GM21723 (cell line): Measurements from ENCODE around the gene MAP3K4.
A peak's percentile ranks its signal among the peaks of the same experiment; 100 is the strongest.

Source experiments
- ATAC-seq: cut with Tn5 transposase; IDR thresholded peaks from one replicate; pipeline ENCODE4 v1.9.1; 2021; ENCODE audit warnings: mild to moderate bottlenecking, moderate library complexity; ENCODE audit not compliant: unreplicated experiment

MAP3K4 gene

DNA sequence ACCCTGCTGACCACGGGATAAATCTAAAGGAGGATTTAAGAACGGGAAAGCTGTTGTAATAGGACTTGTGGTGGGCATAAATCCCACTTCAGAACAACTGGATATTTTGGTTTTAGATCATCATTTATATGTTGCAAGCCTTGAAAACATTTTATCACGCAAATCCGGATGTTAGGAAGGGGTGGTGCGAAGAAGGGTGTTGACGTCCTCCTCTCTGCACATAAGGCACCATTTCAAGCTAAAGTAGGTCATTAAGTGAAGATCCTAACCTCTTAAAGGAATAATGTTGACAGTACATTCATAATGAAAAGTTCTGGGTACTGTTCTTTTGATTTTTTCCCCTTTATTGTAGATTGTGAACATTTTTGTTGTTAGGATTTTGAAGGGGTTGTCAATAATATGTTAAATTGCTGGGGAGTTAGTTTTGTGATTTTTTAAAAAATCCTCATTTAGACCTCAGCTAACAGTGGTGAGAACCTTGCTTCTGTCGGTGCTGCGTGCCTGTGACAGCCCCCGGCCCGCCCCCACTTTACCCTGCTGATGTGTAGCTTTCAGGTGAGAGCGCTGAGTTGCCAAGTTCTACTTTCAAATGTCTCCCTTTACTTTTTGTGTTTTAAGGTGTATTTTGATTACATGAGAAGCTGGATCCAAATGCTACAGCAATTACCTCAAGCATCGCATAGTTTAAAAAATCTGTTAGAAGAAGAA, 88.8 kb downstream of the MAP3K4 start:
- ATAC-seq = no peak

DNA sequence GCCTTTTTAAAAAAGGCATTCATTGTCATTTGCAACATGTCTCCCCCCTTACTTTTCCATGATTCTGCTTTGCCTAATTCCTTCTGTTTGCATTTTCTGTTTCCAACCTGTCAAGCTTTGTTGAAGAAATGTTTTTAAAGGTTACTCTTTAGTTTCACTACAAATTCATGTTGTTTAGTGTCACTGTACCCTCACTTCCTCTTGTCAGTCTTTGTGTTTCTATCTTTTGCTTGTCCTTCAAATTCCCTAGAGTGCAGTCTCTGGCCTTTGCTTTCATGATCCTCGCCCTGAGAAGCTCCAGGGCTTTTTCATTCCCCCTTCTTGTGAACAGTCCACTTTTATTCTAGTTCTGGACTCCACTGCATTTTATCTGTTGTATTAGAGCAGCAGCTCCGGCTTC, 90.6 kb downstream of the MAP3K4 start:
- ATAC-seq = peak; percentile 45

DNA sequence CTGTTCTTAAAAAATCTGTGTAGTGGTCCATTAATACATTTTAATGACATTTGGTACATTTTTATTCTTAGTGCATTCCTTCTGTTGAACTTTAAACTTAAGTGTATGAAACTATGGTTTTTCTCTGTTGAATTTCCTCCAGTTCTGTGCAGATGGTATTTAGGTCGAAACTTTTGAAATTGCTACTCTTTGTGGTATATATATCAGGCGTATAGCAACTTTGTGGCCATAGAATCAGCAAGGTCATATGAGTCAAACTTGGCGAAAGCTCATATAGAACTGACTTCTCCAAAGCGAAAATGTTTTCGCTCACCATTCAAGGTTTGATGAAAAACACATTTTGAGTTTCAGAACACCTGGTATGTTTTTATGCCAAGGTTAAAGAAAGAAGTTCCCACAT, 93.7 kb downstream of the MAP3K4 start:
- ATAC-seq = peak; percentile 82

DNA sequence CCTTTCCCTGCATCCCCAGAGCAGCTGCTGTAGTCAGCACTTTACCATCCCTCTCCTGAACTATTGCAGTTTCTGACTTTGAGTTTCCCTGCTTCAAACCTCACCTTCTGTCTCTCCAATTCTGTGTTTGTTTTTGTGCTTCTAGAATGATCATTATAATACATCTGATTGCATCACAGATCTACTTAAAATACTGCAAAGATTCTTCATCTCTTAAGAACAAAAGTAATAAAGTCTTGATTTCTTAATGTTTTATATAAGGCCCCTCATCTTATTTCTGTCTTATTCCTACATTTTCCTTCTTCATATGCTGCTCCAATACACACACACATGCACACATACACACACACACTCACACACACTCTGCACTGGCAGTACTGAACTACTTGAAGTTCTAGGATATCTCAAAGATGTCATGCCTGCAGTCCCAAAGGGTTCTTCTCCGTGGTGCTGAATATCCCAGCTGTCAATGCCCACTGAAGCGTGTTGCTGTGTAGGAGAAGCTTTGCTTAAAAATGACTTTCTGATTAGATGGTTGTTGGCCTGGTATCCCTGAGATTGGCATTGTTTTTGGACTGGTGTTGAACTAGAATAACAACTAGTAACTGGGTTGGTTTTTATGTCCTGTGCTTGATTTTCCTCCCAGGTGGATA, 97.2 kb downstream of the MAP3K4 start:
- no peak for ATAC-seq

DNA sequence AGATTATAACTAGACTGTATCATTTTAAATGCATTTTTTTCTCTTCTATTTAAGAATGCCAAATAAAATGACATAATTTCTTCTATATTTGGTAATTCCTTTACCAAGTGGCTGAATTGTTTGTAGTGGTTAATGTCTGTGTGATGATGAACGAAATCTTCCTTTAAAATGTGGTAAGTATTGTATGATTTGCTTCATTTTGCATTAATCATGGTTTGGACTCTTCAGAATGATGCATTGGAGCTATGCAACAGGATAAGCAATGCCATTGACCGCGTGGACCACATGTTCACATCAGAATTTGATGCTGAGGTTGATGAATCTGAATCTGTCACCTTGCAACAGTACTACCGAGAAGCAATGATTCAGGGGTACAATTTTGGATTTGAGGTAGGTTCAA, 99.6 kb downstream of the MAP3K4 start:
- ATAC-seq = no peak

DNA sequence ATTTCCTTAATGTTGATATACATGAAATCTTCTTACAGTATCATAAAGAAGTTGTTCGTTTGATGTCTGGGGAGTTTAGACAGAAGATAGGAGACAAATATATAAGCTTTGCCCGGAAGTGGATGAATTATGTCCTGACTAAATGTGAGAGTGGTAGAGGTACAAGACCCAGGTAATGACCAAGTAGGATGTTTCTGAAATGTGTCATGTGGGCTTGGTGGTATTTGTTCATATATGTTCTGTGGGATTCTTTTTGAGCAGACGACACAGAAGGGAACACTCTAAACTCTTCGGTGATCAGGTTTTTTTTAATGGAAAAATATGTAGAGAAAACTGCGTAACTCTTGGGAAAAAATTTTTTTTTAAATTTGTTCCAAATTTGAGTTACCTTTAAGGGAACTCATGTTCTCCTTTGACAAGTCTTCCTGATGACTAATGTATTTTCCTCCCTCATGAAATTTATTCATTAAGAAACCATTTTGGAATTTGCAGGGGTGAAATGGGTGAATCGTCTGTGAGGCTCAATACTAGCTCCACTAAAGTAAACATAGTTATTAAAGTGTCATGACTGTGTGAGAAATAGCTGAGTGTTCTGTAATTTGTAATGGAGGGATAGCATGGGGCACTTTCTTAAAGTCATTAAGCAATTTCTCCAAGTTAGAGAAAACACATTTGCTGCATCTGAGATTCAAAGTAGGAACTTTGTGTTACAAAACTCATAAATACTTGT, 100.6 kb downstream of the MAP3K4 start:
- ATAC-seq = no peak

DNA sequence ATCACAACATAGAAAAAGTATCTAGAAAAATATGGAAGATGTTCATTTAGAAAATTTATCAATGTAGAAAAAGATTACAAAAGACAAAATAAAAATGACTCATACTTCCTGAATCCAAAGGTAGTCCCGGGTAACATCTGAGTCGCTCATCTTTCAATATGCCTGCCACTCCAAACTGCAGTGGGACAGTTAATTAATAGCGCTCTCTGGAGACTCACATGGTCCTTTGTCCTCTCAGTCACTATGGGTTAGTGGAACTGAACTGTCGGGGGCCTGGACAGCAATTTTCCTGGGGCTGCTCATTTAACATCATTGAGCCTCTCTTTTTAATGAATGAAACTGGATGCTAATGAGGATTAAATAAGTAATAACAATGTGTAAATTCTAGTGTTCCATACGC, 103.4 kb downstream of the MAP3K4 start:
- no peak for ATAC-seq

DNA sequence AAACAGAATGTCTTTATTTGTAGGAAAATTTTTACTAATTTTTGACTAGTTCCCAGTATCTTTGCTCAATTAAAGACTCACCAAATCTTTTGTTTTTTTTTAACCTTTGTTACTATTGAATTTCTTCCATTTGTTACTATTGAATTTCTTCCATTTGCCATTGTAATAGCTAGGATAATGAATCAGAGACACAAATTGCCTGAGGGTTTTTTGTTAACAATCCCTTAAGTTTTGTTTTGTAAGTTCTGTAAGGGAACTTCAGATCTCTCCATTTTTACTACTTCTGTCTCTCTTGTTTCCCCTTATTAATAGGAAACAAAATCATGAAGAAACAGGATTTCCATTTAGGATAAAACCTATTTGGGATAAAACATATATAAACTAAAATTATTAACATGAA, 104.3 kb downstream of the MAP3K4 start:
- no peak for ATAC-seq

DNA sequence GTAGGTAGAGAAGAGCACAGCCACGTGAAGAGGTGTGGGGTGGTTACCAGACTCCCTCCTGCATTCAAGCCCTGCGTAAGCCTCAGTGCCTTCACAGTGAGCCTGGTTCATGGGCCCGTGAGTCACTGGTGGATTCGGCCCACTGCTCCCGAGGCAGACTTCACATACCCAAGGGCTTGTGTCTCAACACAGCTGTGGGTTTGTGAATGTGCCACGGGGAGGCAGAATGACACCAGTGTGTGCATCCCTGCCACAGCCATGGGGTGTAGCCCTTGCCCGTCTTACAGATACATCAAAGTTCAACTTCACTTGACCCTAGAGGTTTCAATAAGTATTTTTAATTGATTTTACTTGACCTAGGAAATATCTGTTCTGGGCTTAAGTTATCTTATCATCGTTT, 108.5 kb downstream of the MAP3K4 start:
- no peak for ATAC-seq

DNA sequence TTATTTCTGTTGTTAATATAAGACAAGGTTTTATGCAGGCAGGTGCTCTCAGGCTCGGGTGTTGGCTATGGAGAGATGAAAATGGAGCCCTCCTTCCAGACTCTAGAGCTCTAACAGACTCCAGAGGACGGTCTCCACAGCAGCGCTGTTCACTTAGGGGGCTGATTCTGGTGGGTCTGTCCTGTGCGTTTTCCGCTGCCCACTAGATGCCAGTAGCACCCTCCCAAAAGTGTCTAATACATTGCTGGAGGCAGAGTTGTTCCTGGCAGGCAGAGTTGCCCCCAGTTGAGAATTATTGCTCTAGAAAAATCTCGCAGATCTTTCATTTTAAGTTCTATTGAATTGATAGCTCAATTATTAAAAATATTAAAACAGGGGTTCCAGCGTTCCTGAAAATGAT, 109.9 kb downstream of the MAP3K4 start:
- ATAC-seq = no peak

DNA sequence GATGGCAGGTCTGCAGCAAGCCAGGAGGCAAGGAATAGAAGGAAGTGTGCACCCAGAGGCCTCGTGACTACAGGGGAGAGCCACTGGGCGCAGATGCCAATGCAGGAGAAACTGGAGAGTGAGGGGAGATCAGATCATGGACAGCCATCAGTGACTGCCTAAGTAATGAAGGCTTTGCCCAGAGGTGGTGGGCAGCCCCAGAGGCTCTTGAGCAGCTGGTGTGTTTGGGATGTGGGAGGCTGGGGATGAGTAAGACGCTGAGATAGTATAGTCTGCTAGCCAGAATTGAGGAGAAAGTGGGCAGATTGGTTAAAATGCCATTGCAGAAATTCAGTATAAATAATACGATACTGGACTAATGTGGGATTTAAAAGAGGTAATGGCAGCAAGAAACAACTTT, 111.9 kb downstream of the MAP3K4 start:
- no peak for ATAC-seq

DNA sequence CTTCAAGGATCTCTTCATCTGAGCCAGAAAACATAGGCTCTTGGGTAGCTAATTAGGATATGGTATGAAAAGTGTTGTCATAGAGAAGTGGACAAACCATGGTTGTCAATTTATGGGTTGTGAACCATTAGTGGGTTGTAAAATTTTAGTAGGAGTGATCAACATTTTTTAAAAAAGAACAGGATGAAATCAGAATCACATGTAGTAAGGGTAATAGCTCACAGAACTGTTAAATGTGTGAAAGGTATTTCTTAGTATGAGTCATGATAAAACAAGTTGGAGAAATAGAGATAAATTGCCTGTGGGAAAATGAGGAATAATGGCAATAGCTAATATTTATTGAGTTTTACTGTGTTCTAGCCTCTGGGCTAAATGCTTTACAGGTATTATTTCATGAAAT, 113.4 kb downstream of the MAP3K4 start:
- no peak for ATAC-seq

DNA sequence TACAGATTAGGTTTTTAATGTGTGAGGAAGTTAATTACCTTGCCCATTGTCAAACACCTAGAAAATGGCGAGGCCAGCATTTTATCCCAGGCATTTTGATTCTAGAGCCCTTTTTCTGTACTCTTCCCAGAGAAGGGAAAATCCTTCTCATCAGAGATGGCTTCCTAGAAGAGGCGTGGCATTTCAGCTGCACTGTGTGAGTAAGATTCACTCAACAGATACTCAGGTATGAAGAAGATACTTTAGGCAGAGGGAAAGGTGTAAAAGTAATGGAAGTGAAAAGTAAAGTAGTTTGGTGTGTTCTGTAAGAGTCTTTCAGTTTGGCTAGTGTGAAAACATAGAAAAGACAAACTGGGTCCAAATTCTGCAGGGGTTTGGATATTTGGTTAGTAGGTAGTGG, 113.8 kb downstream of the MAP3K4 start:
- ATAC-seq = no peak

DNA sequence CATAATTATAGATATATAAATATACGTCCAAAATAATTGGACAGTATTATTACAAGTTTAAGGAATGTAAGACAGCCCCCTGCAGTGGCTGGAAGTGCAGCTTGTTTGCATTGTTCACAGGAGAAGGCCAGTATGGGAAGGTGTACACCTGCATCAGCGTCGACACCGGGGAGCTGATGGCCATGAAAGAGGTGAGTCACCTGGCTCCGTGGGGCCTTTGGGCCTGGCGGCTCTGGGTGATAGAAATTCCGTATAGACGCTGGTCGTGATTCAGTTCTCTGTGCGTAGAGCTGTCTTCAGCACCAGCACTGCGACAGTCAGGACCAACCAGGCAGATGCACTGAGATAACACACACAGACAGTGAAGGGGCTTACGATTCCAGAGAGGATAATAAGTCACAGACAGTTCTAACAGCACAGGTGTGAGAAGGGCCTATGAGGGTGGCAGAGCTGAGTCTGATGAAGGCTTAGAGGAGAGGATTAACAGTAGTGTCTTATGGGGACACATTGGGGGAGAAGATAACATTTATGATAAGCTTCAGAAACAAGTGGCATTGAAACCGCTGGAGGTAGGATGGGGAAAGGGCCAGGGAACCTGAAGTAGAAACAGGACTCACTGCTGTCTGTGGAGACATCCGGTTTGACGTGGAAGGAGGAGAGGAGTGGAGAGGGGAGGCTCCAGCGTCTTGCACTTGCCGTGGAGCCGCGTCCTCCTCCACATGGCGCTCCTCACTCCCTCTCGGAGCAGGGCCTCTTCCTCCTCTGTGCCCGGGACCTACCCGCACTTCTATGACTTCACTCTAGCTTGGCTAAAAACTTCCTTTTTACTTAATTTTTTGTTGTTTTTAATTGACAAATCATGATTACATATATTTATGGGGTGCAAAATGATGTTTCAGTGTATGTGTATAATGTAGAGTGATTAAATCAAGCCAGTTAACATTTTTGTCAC, 116.5 kb downstream of the MAP3K4 start:
- ATAC-seq = no peak

DNA sequence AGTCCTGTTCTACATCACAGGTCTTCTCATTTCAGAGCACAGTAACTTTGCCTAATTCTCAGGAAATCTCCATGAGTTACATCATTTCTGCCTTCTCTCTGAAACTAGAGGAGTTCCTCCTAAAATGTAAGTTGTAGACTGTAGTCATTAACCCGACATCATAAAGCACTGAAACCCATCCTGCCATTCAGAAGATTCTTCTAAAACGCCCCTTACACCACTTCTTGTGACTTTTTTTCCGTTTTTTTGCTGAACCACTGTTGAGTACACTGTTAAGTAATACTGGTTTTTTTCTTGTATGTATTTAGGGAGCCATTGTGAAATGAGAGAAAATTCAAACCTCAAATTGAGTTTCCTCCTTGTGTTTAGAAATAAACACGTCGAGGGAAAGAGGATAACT, 117.3 kb downstream of the MAP3K4 start:
- no peak for ATAC-seq

DNA sequence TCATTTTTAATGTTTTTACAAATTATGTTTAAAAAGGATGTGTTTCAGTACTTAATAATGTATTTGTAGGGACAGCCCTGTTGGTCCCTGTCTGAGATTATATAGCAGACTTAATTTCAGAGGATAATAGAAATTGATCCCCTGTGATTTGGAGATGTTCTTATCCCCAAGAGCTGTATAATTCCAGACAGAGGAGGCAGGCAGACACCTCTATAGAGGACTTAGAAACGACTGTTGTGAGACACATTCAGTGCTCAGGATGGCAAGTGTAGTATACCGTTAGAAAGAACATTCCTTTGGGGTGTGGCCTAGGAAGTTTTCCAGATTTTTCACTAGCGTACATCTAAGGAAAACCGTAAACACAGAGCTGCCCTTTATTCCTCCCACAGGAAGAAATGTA, 117.8 kb downstream of the MAP3K4 start:
- no peak for ATAC-seq

DNA sequence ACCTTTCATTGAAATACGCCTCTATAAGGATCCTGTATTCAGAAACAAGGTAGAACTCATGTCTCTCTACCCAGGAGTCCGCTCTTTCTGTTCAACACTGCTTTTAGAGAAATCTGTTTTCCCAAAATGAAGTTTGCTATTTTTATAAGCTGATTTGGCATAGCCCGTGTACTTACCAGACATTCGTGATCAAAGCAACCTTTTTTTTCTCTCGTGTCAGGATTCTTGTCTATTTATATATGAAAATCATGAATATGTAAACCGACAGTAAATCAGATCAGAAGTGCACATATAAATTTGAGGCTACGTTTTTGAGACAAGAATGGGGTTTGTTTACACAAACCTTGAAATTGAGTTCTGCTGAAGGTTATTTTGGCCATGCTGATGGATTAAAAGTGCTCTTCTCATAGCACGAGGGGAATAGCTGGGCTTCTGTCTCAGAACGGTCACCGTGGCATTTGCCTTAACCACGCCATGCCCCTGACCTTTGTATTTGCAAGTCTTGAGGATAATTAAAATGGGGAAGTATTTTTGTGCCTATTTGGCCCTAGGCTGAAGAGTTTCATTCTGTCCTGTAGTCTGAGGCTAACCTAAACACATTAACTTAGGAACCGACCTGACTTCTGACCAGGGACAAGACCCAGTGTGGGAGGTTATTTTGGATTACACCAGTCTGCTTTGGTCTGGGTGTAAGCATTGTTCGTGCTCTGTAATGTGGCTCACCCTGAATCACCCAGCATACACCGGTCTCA, 118.6 kb downstream of the MAP3K4 start:
- no peak for ATAC-seq

DNA sequence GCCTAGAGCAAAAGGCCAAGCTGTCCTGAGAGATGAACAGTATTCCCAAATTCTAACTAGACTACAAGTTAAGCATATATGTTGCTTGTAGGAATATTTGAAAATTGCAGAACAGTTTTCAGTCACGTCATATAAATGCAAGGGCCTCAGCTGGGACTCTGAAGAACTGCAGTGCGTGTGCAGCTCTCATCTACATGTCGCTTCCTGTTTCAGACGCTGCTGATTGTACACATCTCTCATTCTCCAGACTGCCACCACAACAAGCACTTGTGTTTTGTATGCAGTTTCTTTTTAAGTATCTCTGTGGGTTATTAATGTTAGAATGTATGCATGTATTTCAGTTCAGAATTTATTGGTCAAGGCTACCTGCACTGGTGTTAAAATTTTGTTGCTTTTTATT, 119.7 kb downstream of the MAP3K4 start:
- ATAC-seq = no peak

DNA sequence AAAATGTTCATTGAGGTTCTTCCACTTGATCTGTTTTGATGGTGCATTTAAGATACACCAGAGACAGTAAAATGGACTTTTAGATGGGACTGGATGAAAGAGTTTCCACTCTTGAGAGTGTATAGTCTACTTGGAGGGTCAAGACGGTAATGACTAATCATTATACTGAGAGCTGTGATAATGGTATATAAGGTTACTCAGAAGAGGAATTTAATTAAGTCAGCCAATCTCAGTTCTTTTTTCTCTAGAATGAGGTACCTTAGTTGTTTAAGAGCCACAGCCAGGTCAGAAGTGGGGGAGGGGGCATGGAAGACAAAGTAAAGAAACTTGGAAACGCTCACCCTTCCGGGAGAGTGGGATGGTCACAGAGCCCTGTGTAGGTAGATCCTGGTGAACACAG, 123.9 kb downstream of the MAP3K4 start:
- no peak for ATAC-seq

DNA sequence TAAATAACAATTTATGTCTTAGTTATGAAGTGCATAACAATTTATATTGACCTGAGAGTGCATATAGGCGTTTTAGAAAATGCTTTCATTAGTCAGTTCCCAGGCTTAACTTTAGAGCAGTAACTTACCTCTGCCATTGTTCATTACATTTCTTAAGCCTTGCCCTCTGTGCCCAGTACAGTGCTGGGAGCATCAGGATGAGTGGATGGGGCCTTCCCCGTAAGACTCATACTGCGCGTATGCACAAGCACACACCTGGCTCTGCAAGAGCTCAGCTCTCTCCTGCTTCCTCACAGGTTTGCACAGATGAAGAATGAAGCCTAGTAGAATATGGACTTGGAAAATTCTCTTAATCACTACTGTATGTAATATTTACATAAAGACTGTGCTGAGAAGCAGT, 125.0 kb downstream of the MAP3K4 start:
- no peak for ATAC-seq
